Activated naive CD8-positive, alpha-beta T cell treated with anti-CD3 and anti-CD28 coated beads for 36 hours (primary cell): ENCODE data around the gene SHE. TPM values are rescaled to one million over a fixed set of nuclear protein-coding genes. Genes with fewer than 3 reads are reported as not detected.

Source experiments
- DNase-seq: peaks from one replicate; pipeline ENCODE4 v3.0.0; 2021
- H3K27ac Mint-ChIP-seq: one replicate; pipeline ENCODE4 v1.8.0; 2022; ENCODE audit warnings: mild to moderate bottlenecking, moderate library complexity, mixed read lengths
- H3K27me3 Mint-ChIP-seq: one replicate; pipeline ENCODE4 v1.8.0; 2022; ENCODE audit warnings: mild to moderate bottlenecking, mixed read lengths
- H3K36me3 Mint-ChIP-seq: one replicate; pipeline ENCODE4 v1.8.0; 2021; ENCODE audit warnings: mild to moderate bottlenecking, mixed read lengths
- H3K4me1 Mint-ChIP-seq: one replicate; pipeline ENCODE4 v1.8.0; 2021; ENCODE audit warnings: mixed read lengths
- H3K4me3 Mint-ChIP-seq: one replicate; pipeline ENCODE4 v1.8.0; 2022; ENCODE audit warnings: mild to moderate bottlenecking, moderate library complexity, mixed read lengths
- H3K9me3 Mint-ChIP-seq: one replicate; pipeline ENCODE4 v1.8.0; 2022; ENCODE audit warnings: mixed read lengths
- total RNA-seq, 2 experiments: library from RNA; stranded (reverse); gene quantifications; one replicate each; pipeline ENCODE4 v1.2.3, GENCODE V29; 2021

Gene SHE
- total RNA-seq, 2 experiments from 2014 or later, result not detected

DNA sequence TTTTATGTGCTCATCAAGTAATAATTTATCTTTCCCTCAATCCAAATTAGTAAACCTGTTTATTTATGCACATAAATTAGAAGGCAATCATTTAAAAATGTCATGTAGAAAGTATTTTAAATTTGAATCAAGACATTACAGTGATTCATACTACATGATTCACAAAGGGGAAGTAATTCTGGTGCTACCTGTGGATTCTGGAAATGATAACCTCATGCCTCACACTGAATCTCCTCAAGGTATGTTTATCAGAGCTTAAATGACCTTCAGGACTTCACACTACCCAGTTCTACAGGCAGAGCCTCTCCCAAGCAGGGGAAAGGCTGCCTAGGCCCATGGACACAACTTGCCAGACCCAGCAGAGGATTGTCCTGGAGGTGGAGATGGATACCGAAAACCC lies 25.4 kb downstream of the SHE start:
- no peak for DNase-seq
- no peaks in the 10 kb centered on the region for H3K36me3 Mint-ChIP-seq
- H3K4me1 Mint-ChIP-seq, result peaks cover 16% of the 10 kb centered on the region
- H3K4me3 Mint-ChIP-seq, result no peak overlapping the region
- no peaks in the 10 kb centered on the region for H3K9me3 Mint-ChIP-seq
- no peaks in the 10 kb centered on the region for H3K27me3 Mint-ChIP-seq
- H3K27ac Mint-ChIP-seq, result no peak overlapping the region

DNA sequence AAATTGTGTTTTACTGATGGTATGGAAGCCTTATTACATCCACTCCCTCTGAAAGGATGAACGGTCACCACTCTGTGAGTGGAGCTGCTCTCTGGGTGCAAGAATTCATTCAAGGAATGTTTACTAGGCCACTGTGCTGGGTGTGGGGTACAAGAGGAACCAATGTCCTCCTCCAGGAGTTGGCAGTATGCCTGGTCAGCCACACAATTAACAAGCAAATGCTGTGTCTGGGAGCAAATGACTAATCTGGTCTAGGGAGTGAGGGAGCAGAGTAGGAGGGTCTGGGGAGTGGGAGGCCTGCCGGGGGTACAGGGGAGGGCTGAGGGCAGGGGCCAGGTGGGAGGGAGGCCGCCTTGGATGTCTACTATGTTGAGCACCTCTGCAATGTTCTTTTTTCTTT lies 27.4 kb downstream of the SHE start:
- H3K9me3 Mint-ChIP-seq, result no peaks in the 10 kb centered on the region
- H3K36me3 Mint-ChIP-seq, result no peaks in the 10 kb centered on the region
- H3K27ac Mint-ChIP-seq, result no peak overlapping the region
- no peaks in the 10 kb centered on the region for H3K27me3 Mint-ChIP-seq
- peaks cover 16% of the 10 kb centered on the region for H3K4me1 Mint-ChIP-seq
- DNase-seq, result no peak
- H3K4me3 Mint-ChIP-seq, result no peak overlapping the region

DNA sequence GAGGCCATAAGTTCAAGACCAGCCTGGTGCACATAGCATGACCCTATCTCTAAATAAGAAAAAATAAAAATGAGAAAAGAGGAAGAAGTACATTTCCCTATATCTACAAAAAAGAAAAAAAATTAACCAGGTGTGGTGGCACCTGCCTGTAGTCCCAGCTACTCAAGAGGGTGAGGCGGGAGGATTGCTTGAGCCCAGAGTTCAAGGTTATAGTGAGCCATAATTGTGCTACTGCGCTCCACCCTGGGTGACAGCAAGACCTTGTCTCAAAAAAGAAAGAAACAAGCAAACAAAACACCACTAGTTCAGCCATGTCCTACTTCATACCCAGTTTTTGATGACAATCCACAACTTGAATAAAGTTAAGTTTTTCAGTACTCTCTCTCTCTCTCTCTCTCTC lies 30.9 kb downstream of the SHE start:
- H3K27me3 Mint-ChIP-seq, result no peaks in the 10 kb centered on the region
- no peak for DNase-seq

DNA sequence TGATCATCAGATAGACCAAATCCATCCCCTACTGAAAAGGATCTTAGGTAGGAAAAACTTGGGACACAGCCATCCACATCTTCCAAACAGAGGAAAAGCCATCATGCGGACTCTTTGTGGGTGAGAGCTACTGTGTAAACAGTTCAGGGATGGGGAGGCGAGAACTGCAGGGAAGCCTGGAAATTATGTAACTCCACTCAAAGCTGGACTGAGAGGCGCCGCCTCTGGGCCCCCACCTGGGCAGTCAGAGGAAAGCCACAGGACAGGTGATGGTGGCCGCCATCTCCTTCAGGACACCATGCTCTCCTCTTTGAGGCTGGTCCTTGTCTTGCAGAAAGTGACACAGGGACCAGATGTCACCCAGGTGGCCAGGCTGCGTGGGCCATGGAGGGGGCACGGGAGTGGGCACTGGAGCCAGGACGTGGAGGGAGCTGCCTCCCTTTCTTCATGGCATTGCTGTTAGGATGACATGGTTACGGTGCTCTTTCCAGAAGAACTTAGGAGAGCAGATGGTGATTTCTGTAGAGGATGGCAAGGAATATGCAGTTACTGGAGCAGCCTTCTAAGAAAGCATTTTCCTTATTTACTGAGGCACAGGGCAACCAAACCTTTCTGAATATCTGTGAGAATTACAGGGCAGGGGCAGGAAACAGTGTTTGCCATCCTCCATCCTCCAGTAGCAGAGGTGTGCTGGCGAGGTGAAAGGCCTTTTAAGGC lies 32.2 kb downstream of the SHE start:
- Mint-ChIP-seq H3K27me3 (no peaks in the 10 kb centered on the region), H3K27ac (no peak overlapping the region), H3K4me3 (no peak overlapping the region), H3K36me3 (no peaks in the 10 kb centered on the region), H3K4me1 (peaks cover 8% of the 10 kb centered on the region), H3K9me3 (no peaks in the 10 kb centered on the region)
- DNase-seq, result no peak

More for the DNA sequence above, 30.9 kb downstream of the SHE start:
- H3K4me3 Mint-ChIP-seq, result no peak overlapping the region
- H3K4me1 Mint-ChIP-seq, result peaks cover 2% of the 10 kb centered on the region
- no peaks in the 10 kb centered on the region for H3K36me3 Mint-ChIP-seq
- H3K9me3 Mint-ChIP-seq, result no peaks in the 10 kb centered on the region
- no peak overlapping the region for H3K27ac Mint-ChIP-seq

DNA sequence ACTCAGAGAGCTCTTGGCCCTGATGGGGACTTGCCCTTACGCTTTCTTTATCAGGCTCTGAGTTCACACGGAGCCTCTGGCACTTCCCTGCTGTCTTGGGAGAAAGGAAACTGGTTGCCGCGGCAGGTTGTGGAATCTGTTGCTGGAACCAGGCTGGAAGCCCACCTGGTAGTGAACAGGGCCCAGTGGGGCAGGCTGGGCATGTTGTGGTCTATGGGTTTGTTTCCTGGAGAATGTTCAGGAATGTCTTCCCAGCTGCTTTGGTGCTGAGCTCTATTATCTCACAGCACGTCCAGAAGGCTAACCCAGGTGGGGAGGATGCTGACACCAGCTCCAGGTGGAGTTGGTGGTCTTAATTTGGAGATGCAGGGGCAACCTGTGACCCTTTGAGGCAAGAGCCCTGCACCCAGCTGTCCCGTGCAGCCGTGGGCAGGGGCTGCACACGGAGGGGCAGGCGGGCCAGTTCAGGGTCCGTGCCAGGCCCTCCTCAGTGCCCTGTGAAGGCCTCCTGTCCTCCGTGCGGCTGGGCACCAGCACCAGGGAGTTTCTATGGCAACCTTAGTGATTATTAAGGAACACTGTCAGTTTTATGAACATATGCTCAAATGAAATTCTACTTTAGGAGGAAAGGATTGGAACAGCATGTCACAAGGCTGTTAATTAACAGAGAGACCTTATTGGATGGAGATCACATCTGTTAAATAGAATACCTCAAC lies 33.5 kb downstream of the SHE start:
- Mint-ChIP-seq H3K36me3 (no peaks in the 10 kb centered on the region), H3K9me3 (no peaks in the 10 kb centered on the region), H3K27ac (no peak overlapping the region), H3K4me3 (no peak overlapping the region), H3K27me3 (no peaks in the 10 kb centered on the region), H3K4me1 (peaks cover 16% of the 10 kb centered on the region)
- no peak for DNase-seq

DNA sequence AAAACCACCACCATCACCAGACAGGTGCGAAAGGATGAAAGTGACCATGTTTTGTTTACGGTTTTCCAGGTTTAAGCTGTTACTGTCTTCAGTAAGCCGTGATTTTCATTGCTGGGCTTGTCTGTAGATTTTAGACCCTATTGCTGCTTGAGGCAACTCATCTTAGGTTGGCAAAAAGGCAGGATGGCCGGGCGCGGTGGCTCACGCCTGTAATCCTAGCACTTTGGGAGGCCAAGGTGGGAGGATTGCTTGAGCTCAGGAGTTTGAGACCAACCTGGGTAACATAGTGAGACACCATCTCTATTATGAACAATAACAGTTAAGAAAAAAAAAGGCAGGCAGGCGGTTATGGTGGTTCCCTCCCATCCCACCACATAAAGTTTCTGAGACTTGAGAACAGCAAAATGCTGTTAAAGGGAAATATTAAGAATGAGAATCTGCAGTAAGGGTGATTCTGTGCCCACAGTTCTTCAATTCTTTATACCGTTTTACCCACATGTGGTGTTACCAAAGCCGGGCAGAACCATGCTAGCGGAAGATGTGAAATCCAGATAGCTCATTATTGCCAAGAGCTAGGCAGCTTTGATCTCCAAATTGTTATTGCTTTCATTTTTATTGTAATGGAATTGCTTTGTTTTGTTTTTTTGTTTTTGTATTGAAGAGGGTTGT lies 34.6 kb downstream of the SHE start:
- no peak overlapping the region for H3K27ac Mint-ChIP-seq
- no peaks in the 10 kb centered on the region for H3K9me3 Mint-ChIP-seq
- H3K4me1 Mint-ChIP-seq, result peaks cover 25% of the 10 kb centered on the region
- no peaks in the 10 kb centered on the region for H3K36me3 Mint-ChIP-seq
- no peaks in the 10 kb centered on the region for H3K27me3 Mint-ChIP-seq
- DNase-seq, result no peak
- H3K4me3 Mint-ChIP-seq, result no peak overlapping the region

DNA sequence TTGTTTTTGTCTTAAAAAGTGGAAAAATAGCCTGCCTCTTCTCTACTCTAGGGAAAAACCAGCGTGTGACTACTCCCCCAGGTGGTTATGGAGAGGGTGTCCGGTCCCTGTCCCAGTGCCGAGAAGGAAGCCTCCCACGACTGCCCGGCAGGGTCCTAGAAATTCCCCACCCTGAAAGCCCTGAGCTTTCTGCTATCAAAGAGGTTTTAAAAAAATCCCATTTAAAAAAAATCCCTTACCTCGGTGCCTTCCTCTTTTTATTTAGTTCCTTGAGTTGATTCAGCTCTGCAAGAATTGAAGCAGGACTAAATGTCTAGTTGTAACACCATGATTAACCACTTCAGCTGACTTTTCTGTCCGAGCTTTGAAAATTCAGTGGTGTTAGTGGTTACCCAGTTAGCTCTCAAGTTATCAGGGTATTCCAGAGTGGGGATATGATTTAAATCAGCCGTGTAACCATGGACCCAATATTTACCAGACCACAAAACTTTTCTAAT lies 35.2 kb downstream of the SHE start:
- no peaks in the 10 kb centered on the region for H3K9me3 Mint-ChIP-seq
- peaks cover 27% of the 10 kb centered on the region for H3K4me1 Mint-ChIP-seq
- H3K4me3 Mint-ChIP-seq, result no peak overlapping the region
- no peaks in the 10 kb centered on the region for H3K27me3 Mint-ChIP-seq
- DNase-seq, result no peak
- H3K27ac Mint-ChIP-seq, result no peak overlapping the region
- H3K36me3 Mint-ChIP-seq, result no peaks in the 10 kb centered on the region

DNA sequence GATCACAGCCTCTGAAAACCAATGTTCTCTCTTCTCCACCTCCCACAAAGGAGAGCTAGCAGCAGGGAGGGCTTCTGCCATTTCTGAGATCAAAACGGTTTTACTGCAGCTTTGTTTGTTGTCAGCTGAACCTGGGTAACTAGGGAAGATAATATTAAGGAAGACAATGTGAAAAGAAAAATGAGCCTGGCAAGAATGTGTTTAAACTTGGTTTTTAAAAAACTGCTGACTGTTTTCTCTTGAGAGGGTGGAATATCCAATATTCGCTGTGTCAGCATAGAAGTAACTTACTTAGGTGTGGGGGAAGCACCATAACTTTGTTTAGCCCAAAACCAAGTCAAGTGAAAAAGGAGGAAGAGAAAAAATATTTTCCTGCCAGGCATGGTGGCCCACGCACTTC lies 36.0 kb downstream of the SHE start:
- Mint-ChIP-seq H3K27me3 (no peaks in the 10 kb centered on the region), H3K9me3 (no peaks in the 10 kb centered on the region), H3K4me1 (peaks cover 27% of the 10 kb centered on the region), H3K4me3 (no peak overlapping the region), H3K36me3 (no peaks in the 10 kb centered on the region), H3K27ac (no peak overlapping the region)
- no peak for DNase-seq

DNA sequence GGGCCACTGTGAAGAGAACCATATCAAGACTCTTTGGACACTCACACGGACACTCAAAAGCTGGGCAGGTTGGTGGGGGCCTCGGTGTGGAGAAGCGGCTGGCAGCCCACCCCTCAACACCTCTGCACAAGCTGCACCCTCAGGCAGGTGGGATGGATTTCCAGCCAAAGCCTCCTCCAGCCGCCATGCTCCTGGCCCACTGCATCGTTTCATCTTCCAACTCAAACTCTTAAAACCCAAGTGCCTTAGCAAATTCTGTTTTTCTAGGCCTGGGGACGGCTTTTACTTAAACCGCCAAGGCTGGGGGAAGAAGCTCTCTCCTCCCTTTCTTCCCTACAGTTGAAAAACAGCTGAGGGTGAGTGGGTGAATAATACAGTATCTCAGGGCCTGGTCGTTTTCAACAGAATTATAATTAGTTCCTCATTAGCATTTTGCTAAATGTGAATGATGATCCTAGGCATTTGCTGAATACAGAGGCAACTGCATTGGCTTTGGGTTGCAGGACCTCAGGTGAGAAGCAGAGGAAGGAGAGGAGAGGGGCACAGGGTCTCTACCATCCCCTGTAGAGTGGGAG lies 36.5 kb downstream of the SHE start:
- H3K36me3 Mint-ChIP-seq, result no peaks in the 10 kb centered on the region
- H3K4me1 Mint-ChIP-seq, result peaks cover 27% of the 10 kb centered on the region
- no peaks in the 10 kb centered on the region for H3K27me3 Mint-ChIP-seq
- no peak for DNase-seq
- H3K9me3 Mint-ChIP-seq, result no peaks in the 10 kb centered on the region
- no peak overlapping the region for H3K27ac Mint-ChIP-seq
- no peak overlapping the region for H3K4me3 Mint-ChIP-seq

DNA sequence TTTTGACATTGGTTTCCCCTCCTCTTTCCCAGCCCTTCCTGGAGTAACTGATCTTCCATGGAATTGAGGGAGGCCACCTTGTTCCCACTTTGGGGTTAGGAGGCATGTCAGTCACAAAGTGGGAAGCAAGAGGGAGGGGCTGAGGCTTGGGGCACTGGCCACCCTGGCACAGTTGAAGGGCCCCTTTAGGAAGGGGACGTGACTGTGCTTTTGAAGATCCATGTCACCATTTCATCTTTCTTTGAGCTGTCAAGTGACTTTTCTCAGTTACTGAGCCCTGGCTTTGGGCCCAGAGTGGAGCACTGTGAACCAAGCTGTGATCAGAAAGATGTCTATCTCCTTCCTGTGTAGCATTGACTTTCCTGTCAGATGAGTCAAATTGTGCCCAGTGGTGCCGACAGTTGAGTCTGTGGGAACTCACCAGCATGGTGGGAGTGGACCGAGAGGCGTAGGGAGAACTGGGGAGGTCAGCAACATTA lies 38.7 kb downstream of the SHE start:
- Mint-ChIP-seq H3K9me3 (no peaks in the 10 kb centered on the region), H3K4me3 (no peak overlapping the region), H3K4me1 (peaks cover 31% of the 10 kb centered on the region), H3K36me3 (no peaks in the 10 kb centered on the region), H3K27ac (peak overlapping the region; percentile 32), H3K27me3 (no peaks in the 10 kb centered on the region)
- peak; percentile 38 for DNase-seq

DNA sequence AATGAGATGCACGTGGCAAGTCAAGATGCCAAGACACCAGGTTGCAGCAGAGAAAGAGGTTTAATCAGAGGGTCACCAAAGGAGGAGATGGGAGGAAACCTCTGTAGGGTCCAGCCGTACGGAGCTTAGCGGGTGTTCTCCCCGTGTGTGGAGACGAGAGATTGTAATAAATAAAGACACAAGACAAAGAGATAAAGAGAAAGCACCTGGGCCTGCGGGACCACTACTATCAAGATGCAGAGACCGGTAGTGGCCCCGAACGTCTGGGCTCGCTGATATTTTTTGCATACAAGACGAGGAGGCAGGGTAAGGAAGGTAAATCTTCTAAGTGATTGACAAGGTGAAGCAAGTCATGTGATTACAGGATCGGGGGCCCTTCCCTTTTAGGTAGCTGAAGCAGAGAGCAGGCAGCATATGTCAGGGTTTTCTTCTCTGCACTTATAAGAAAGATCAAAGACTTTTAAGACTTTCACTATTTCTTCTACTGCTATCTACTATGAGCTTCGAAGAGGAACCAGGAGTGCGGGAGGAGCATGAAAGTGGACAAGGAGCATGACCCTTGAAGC lies 41.4 kb downstream of the SHE start:
- Mint-ChIP-seq H3K4me1 (peaks cover 25% of the 10 kb centered on the region), H3K36me3 (peaks cover 10% of the 10 kb centered on the region), H3K9me3 (no peaks in the 10 kb centered on the region), H3K27me3 (no peaks in the 10 kb centered on the region), H3K4me3 (no peak overlapping the region), H3K27ac (no peak overlapping the region)
- DNase-seq, result no peak

DNA sequence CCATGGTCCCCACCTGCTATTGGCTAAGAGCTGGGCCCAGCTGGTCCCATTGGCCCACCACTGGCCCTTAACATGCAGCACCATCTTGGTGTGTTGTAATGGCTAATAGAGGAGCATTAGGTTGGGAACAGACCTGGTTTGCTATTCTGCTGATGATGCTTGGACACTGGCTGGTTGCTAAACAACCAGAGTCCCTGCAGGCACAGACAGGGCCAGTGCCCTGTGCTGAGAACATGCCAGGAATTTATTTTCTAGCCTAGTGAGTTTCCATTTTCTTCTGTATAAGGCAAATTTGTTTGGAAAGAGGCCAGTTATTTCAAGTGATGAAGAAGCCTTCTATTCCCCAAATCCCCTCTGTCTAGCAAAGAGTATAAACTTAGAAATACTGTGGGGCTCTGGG lies 43.1 kb downstream of the SHE start:
- Mint-ChIP-seq H3K27ac (no peak overlapping the region), H3K4me1 (peaks cover 26% of the 10 kb centered on the region), H3K9me3 (no peaks in the 10 kb centered on the region), H3K27me3 (no peaks in the 10 kb centered on the region), H3K36me3 (peaks cover 14% of the 10 kb centered on the region), H3K4me3 (no peak overlapping the region)
- no peak for DNase-seq

DNA sequence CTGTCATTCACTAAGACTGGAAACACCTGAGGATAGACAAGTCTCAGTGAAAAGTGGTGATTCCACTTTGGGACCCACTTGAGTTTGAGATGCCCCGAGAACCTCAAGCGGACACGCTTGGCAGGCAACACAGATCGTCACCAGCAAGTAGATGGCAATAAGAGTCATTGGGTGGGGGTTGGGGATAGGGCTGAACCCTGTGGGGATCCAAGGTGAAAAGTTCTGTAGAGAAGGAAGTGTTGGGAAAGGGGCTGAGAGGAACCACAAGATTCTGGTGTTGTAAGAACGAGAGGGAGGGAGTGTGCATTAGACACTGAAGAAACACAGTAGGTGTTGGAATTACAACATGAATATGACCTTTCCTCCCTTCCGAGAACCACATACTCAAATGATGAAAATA lies 45.6 kb downstream of the SHE start:
- Mint-ChIP-seq H3K4me1 (peaks cover 19% of the 10 kb centered on the region), H3K36me3 (peaks cover 34% of the 10 kb centered on the region), H3K27me3 (no peaks in the 10 kb centered on the region), H3K9me3 (no peaks in the 10 kb centered on the region), H3K4me3 (no peak overlapping the region), H3K27ac (no peak overlapping the region)
- DNase-seq, result no peak

DNA sequence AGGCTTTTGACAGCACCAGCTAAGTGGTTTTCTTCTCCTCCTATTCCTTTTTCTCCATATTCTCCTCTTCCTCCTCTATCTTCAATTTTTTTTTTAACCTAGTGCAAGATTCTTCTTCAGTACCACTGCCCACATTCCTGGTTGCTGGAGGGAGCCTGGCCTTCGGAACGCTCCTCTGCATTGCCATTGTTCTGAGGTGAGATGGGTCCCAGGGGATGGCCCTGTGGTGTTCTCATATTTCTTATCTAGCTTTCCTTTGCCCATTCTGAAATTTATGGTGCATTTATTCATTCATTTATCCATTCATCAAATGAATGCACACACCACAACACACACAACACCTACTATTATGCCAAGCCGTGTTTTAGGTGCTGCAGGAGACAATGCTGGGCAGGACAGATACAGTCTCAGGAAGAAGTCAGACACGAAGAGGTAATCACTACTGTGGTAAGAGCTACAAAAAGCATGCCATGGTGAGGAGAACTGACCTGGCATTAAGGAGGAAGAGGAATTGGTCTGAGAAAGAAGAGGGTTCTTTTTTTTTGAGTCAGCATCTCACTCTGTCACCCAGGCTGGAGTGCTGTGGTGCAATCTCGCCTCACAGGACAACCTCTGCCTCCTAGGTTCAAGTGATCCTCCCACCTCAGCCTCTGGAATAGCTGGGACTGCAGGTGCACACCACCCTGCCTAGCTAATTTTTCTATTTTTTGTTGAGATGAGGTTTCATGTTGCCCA lies 47.7 kb downstream of the SHE start:
- H3K27me3 Mint-ChIP-seq, result no peaks in the 10 kb centered on the region
- DNase-seq, result no peak
- no peaks in the 10 kb centered on the region for H3K9me3 Mint-ChIP-seq
- H3K36me3 Mint-ChIP-seq, result peaks cover 37% of the 10 kb centered on the region
- no peak overlapping the region for H3K4me3 Mint-ChIP-seq
- no peak overlapping the region for H3K27ac Mint-ChIP-seq
- H3K4me1 Mint-ChIP-seq, result peaks cover 15% of the 10 kb centered on the region
